Activated naive CD4-positive, alpha-beta T cell treated with anti-CD3 and anti-CD28 coated beads, Interleukin-2, amount 50 U/mL, for 16 hours (primary cell): Measurements from ENCODE around the gene TCEANC.

Source experiments
- DNase-seq: peaks from one replicate; pipeline ENCODE4 v3.0.0-alpha.2; 2020

Gene TCEANC

GRCh38 chrX:13694359-13694758, 41.4 kb downstream of the TCEANC start:
- DNase-seq: no peak

- DNase-seq: no peak
These were observed 42.0 kb downstream of the TCEANC start for GRCh38 chrX:13694983-13695382.

GRCh38 chrX:13695601-13696115, 42.7 kb downstream of the TCEANC start:
- no peak for DNase-seq

GRCh38 chrX:13697455-13697854, 44.5 kb downstream of the TCEANC start:
- no peak for DNase-seq

GRCh38 chrX:13697976-13698375, 45.0 kb downstream of the TCEANC start:
- no peak for DNase-seq

GRCh38 chrX:13698432-13698831, 45.5 kb downstream of the TCEANC start:
- DNase-seq: no peak

- no peak for DNase-seq
These were observed 46.4 kb downstream of the TCEANC start for GRCh38 chrX:13699183-13699826.

- no peak for DNase-seq
These were observed 47.4 kb downstream of the TCEANC start for GRCh38 chrX:13700380-13700779.

- no peak for DNase-seq
These were observed 49.3 kb downstream of the TCEANC start for GRCh38 chrX:13702111-13702789.

GRCh38 chrX:13703135-13703534, 50.2 kb downstream of the TCEANC start:
- DNase-seq: no peak

- no peak for DNase-seq
These were observed 50.6 kb downstream of the TCEANC start for GRCh38 chrX:13703589-13703988.

GRCh38 chrX:13711141-13711540, 58.2 kb downstream of the TCEANC start:
- no peak for DNase-seq
